ENCODE results near the gene BRINP2.

BRINP2 gene

GRCh38 chr1:177171536-177172123 lies 872 bp downstream of the BRINP2 start:
- DNase-seq: no peak

- DNase-seq: no peak
Measured at GRCh38 chr1:177172272-177172671, 1.5 kb downstream of the BRINP2 start.

- DNase-seq: no peak
Measured at GRCh38 chr1:177172866-177173265, 2.1 kb downstream of the BRINP2 start.

GRCh38 chr1:177173976-177174375 lies 3.2 kb downstream of the BRINP2 start:
- DNase-seq: no peak

GRCh38 chr1:177174921-177175634 lies 4.3 kb downstream of the BRINP2 start:
- peak in 1 of 2 donors; percentile 41 for DNase-seq

GRCh38 chr1:177181280-177181630 lies 10.5 kb downstream of the BRINP2 start:
- peak in 1 of 2 donors; percentile 55 for DNase-seq

GRCh38 chr1:177181631-177182291 lies 11.0 kb downstream of the BRINP2 start:
- peak; percentile 45 to 64 for DNase-seq

GRCh38 chr1:177183836-177184235 lies 13.1 kb downstream of the BRINP2 start:
- no peak for DNase-seq

GRCh38 chr1:177185209-177185608 lies 14.5 kb downstream of the BRINP2 start:
- no peak for DNase-seq

GRCh38 chr1:177186639-177187038 lies 15.9 kb downstream of the BRINP2 start:
- DNase-seq: no peak

- peak in 1 of 2 donors; percentile 26 for DNase-seq
Measured at GRCh38 chr1:177190308-177190970, 19.7 kb downstream of the BRINP2 start.

- DNase-seq: no peak
Measured at GRCh38 chr1:177198243-177198642, 27.5 kb downstream of the BRINP2 start.

- DNase-seq: no peak
Measured at GRCh38 chr1:177200290-177200689, 29.5 kb downstream of the BRINP2 start.

- DNase-seq: no peak
Measured at GRCh38 chr1:177206831-177207355, 36.1 kb downstream of the BRINP2 start.

GRCh38 chr1:177208920-177209319 lies 38.2 kb downstream of the BRINP2 start:
- DNase-seq: no peak

GRCh38 chr1:177209357-177209756 lies 38.6 kb downstream of the BRINP2 start:
- DNase-seq: peak; percentile 39 to 43

GRCh38 chr1:177210071-177210470 lies 39.3 kb downstream of the BRINP2 start:
- DNase-seq: no peak

- DNase-seq: no peak
Measured at GRCh38 chr1:177211231-177211630, 40.5 kb downstream of the BRINP2 start.

GRCh38 chr1:177216587-177217202 lies 45.9 kb downstream of the BRINP2 start:
- DNase-seq: no peak

GRCh38 chr1:177219554-177220458 lies 49.0 kb downstream of the BRINP2 start:
- DNase-seq: no peak

GRCh38 chr1:177223359-177223758 lies 52.6 kb downstream of the BRINP2 start:
- DNase-seq: no peak

Data from hippocampal formation (tissue), 2 donors.